ENCODE results near the gene ARMH3.
"Not testable (repeated sequence)": the region's sequence is repeated elsewhere in the genome, so short reads cannot be mapped to it uniquely, and the experiment has no call there.

DNA sequence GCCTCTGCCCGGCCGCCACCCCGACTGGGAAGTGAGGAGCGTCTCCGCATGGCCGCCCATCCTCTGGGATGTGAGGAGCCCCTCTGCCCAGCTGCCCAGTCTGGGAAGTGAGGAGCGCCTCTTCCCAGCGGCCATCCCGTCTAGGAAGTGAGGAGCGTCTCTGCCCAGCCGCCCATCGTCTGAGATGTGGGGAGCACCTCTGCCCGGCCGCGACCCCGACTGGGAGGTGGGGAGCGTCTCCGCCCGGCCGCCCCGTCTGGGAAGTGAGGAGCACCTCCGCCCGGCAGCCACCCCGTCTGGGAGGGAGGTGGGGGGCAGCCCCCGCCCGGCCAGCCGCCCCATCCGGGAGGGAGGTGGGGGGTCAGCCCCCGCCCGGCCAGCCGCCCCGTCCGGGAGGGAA, 20.2 kb downstream of the ARMH3 start:
- TF ChIP-seq, protein P1, sequence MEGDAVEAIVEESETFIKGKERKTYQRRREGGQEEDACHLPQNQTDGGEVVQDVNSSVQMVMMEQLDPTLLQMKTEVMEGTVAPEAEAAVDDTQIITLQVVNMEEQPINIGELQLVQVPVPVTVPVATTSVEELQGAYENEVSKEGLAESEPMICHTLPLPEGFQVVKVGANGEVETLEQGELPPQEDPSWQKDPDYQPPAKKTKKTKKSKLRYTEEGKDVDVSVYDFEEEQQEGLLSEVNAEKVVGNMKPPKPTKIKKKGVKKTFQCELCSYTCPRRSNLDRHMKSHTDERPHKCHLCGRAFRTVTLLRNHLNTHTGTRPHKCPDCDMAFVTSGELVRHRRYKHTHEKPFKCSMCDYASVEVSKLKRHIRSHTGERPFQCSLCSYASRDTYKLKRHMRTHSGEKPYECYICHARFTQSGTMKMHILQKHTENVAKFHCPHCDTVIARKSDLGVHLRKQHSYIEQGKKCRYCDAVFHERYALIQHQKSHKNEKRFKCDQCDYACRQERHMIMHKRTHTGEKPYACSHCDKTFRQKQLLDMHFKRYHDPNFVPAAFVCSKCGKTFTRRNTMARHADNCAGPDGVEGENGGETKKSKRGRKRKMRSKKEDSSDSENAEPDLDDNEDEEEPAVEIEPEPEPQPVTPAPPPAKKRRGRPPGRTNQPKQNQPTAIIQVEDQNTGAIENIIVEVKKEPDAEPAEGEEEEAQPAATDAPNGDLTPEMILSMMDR (IDR thresholded peaks at IDR 0.05 in 8 of 11, conservative IDR thresholded peaks at IDR 0.05 in 3 of 11), result not testable (repeated sequence)
- not testable (repeated sequence) for TF ChIP-seq POLR2A (IDR thresholded peaks at IDR 0.05)
